OCI-LY1 (cell line): Measurements from ENCODE around the gene LDHA.

Experiments
- EZH2 ChIP-seq: fragments of 200-600 bp; sonication (generic), shearing (Covaris generic); IDR thresholded peaks from 2 replicates; pipeline ENCODE4 v1.8.0; 2017; ENCODE audit warnings: borderline replicate concordance, mixed run types, mild to moderate bottlenecking, antibody characterized with exemption, low read length, moderate library complexity, mixed read lengths
- TF ChIP-seq, protein P1 (sequence below): fragments of 200-600 bp; sonication (generic), shearing (Covaris generic); IDR thresholded peaks from 2 replicates; pipeline ENCODE4 v1.5.1; 2017; ENCODE audit warnings: mild to moderate bottlenecking, antibody characterized with exemption, low read length, moderate library complexity, mixed read lengths

DNA sequence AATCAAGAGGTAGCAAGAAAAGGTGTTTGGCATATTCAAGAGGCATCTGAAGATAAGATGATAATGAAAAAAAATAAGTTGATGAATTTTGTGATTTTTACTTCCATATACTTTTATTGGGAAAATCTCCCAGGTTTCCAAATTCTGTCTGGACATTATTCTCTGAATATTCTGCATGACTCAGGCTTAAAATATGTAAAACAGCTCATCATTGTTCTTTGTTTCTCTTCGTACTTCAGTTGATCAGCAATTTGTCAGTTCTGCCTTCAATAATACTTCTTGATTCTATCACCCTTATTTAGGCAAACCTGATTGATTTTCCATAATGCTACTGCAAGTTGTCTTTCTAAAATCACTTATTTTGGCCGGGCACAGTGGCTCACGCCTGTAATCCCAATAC, 41.8 kb upstream of the LDHA start:
- TF ChIP-seq, protein P1, sequence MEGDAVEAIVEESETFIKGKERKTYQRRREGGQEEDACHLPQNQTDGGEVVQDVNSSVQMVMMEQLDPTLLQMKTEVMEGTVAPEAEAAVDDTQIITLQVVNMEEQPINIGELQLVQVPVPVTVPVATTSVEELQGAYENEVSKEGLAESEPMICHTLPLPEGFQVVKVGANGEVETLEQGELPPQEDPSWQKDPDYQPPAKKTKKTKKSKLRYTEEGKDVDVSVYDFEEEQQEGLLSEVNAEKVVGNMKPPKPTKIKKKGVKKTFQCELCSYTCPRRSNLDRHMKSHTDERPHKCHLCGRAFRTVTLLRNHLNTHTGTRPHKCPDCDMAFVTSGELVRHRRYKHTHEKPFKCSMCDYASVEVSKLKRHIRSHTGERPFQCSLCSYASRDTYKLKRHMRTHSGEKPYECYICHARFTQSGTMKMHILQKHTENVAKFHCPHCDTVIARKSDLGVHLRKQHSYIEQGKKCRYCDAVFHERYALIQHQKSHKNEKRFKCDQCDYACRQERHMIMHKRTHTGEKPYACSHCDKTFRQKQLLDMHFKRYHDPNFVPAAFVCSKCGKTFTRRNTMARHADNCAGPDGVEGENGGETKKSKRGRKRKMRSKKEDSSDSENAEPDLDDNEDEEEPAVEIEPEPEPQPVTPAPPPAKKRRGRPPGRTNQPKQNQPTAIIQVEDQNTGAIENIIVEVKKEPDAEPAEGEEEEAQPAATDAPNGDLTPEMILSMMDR = no peak
- TF ChIP-seq EZH2 = no peak
